ENCODE measurements around the gene CD300A.

DNA sequence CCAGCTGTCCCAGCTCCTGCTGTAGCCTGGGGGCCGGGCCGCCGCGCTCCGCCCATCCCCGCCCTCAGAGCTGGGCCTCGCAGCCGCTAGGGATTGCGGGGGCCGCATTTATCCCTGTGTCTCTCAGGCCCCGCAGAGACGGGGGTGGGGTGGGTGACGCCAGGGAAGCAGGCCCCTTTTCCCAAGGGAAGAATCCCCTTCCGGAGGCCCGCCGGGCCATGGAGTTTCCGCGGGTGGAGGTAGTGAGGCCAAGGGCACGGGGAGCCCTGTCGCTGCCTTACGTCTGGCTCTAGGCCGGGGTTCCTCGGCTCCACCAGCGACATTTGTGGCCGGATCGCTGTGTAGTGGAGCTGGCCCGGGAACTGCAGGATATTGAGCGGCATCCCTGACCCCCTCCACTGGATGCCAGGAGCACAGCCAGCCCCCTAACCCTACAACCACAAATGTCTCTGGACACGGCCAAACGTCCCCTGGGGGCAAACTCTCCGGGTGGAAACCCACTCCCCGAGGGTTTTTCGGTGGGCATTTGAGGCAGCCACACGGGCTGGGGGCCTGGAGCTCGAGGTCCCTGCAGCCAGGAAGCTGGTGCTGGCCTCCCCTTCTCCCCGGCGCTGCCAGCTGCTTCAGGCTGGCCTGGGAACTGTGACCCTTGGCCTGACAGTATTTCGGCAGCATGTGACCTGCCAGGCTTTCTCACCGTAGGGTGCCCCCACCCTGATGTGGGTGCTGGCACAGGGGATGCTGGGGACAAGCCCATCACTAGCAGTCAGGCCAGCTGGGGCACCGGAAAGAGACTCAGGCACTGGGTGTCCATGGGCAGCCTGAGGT lies 12.0 kb upstream of the CD300A start:
- TF ChIP-seq, protein P1, sequence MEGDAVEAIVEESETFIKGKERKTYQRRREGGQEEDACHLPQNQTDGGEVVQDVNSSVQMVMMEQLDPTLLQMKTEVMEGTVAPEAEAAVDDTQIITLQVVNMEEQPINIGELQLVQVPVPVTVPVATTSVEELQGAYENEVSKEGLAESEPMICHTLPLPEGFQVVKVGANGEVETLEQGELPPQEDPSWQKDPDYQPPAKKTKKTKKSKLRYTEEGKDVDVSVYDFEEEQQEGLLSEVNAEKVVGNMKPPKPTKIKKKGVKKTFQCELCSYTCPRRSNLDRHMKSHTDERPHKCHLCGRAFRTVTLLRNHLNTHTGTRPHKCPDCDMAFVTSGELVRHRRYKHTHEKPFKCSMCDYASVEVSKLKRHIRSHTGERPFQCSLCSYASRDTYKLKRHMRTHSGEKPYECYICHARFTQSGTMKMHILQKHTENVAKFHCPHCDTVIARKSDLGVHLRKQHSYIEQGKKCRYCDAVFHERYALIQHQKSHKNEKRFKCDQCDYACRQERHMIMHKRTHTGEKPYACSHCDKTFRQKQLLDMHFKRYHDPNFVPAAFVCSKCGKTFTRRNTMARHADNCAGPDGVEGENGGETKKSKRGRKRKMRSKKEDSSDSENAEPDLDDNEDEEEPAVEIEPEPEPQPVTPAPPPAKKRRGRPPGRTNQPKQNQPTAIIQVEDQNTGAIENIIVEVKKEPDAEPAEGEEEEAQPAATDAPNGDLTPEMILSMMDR (conservative IDR thresholded peaks at IDR 0.05; ENCODE audit: low read depth, low read length): no peak
- TF ChIP-seq POLR2A (IDR thresholded peaks at IDR 0.05; ENCODE audit: low read depth, low read length) (no peak), BHLHE40 (IDR thresholded peaks at IDR 0.05; ENCODE audit: low read depth, low read length) (no peak), RAD21 (IDR thresholded peaks at IDR 0.05; ENCODE audit: low read length) (no peak)

Measured in IMR-90 (cell line).